NCI-H2196 treated with DMSO at 0.1 percent for 48 hours (cell line): ENCODE results near the gene LRRC55.

Source experiments
- DNase-seq: peaks from one replicate; lab custom pipeline; 2025; ENCODE audit not compliant: unreplicated experiment; lab: John Stamatoyannopoulos, UW

LRRC55 gene

GRCh38 chr11:57235761-57236703 is 54.3 kb downstream of the LRRC55 start:
- DNase-seq, result no peak

- no peak for DNase-seq
Measured at GRCh38 chr11:57237204-57237681, 55.5 kb downstream of the LRRC55 start, which contains the start of gene APLNR. Gene APLNR, minus strand, starts transcription at chr11:57237250. Its CDS starts 246 bp downstream, at chr11:57237004.

- no peak for DNase-seq
Measured at GRCh38 chr11:57239348-57239747, 57.6 kb downstream of the LRRC55 start.

- DNase-seq, result no peak
Measured at GRCh38 chr11:57240007-57240406, 58.3 kb downstream of the LRRC55 start.

- no peak for DNase-seq
Measured at GRCh38 chr11:57240757-57241156, 59.0 kb downstream of the LRRC55 start.
